H1 (cell line): ENCODE results near the gene MYH8. TPM values are rescaled to one million over a fixed set of nuclear protein-coding genes. Genes with fewer than 3 reads are reported as not detected.

Experiments
- CTCF ChIA-PET: fragments of 300-600 bp; sonication (Branson Sonifier 250); formaldehyde crosslinking; loops from one replicate; lab custom pipeline; 2021; ENCODE audit not compliant: partially characterized antibody; lab: Charles Lee
- POLR2A ChIA-PET: fragments of 300-600 bp; sonication (Branson Sonifier 250); formaldehyde crosslinking; loops from one replicate; lab custom pipeline; 2021; ENCODE audit warnings: inconsistent platforms; ENCODE audit not compliant: partially characterized antibody; lab: Charles Lee
- DNase-seq, 2 experiments: peaks; one replicate each; pipeline versions ENCODE4 v3.0.0 to v3.0.0-alpha.2; 2010 to 2022; ENCODE audit warnings: low spot score in 2 of 2, low read depth in 1 of 2, mixed read lengths in 1 of 2
- FAIRE-seq: peaks from 2 replicates; lab custom pipeline; 2011; peaks lifted over from hg19 to GRCh38; lab: Jason Lieb, UNC
- H2AFZ ChIP-seq: 2 replicates; pipeline ENCODE4 v1.8.1; 2012; ENCODE audit warnings: low read length, inconsistent platforms
- H2AK5ac ChIP-seq: 2 replicates; pipeline ENCODE4 v1.6.1; 2013; ENCODE audit warnings: low read depth, low read length
- H2BK120ac ChIP-seq: replicated peaks from 2 replicates; pipeline ENCODE3; 2013; ENCODE audit warnings: low read depth, low read length, inconsistent platforms
- H2BK12ac ChIP-seq: 2 replicates; pipeline ENCODE4 v1.6.1; 2013; ENCODE audit warnings: low read depth, low read length
- H2BK15ac ChIP-seq: 2 replicates; pipeline ENCODE4 v1.6.1; 2013; ENCODE audit warnings: low read length
- H2BK20ac ChIP-seq: 2 replicates; pipeline ENCODE4 v1.6.1; 2013; ENCODE audit warnings: low read length
- H2BK5ac ChIP-seq: 2 replicates; pipeline ENCODE4 v1.6.1; 2013; ENCODE audit warnings: low read depth, low read length
- H3K14ac ChIP-seq: 2 replicates; pipeline ENCODE4 v1.6.1; 2013; ENCODE audit warnings: inconsistent platforms; ENCODE audit not compliant: insufficient read length
- H3K18ac ChIP-seq: 2 replicates; pipeline ENCODE4 v1.6.1; 2013; ENCODE audit warnings: low read length; ENCODE audit errors: extremely low read depth
- H3K23ac ChIP-seq: 2 replicates; pipeline ENCODE4 v1.6.1; 2013; ENCODE audit warnings: inconsistent platforms; ENCODE audit not compliant: insufficient read length
- H3K23me2 ChIP-seq: 2 replicates; pipeline ENCODE4 v1.6.1; 2013; ENCODE audit warnings: low read depth, low read length
- H3K27ac ChIP-seq: 2 replicates; pipeline ENCODE4 v1.6.1; 2011; ENCODE audit warnings: low read depth, low read length, inconsistent platforms
- H3K27me3 ChIP-seq, 4 experiments: replicated peaks in 1 of 4; 1 replicate in 1 of 4; 2 replicates in 3 of 4; pipeline versions ENCODE4 v1.6.1 to v1.8.1; 2011 to 2013; ENCODE audit warnings: low read length in 3 of 4, mild to moderate bottlenecking in 3 of 4, inconsistent platforms in 2 of 4, mixed read lengths in 2 of 4, moderate library complexity in 1 of 4; ENCODE audit not compliant: control insufficient read depth in 3 of 4, insufficient read depth in 3 of 4; ENCODE audit errors: extremely low read depth in 1 of 4
- H3K36me3 ChIP-seq, 4 experiments: 2 replicates each; pipeline versions ENCODE4 v1.6.1 to v1.8.1; 2011 to 2013; ENCODE audit warnings: mild to moderate bottlenecking in 4 of 4, low read length in 3 of 4, moderate library complexity in 2 of 4, control low read depth in 1 of 4, inconsistent platforms in 1 of 4; ENCODE audit not compliant: insufficient read depth in 4 of 4, control insufficient read depth in 2 of 4
- H3K4ac ChIP-seq: replicated peaks from 2 replicates; pipeline ENCODE3; 2013; ENCODE audit warnings: low read length, low read depth, mixed read lengths, inconsistent platforms; ENCODE audit not compliant: insufficient read length
- H3K4me1 ChIP-seq, 4 experiments: replicated peaks in 1 of 4; 1 replicate in 1 of 4; 2 replicates in 3 of 4; pipeline versions ENCODE4 v1.6.1 to v1.8.1; 2011 to 2013; ENCODE audit warnings: low read length in 3 of 4, inconsistent platforms in 2 of 4, mixed read lengths in 1 of 4; ENCODE audit not compliant: insufficient read depth in 4 of 4, control insufficient read depth in 3 of 4
- H3K4me2 ChIP-seq, 2 experiments: 2 replicates each; pipeline versions ENCODE4 v1.6.1 to v1.8.1; 2011 to 2013; ENCODE audit warnings: low read depth in 2 of 2, low read length in 2 of 2, control low read depth in 1 of 2, inconsistent platforms in 1 of 2, mild to moderate bottlenecking in 1 of 2; ENCODE audit not compliant: insufficient read depth in 1 of 2
- H3K4me3 ChIP-seq, 4 experiments: fragments of 200-600, 300-600 bp in 1 of 4; sonication (generic), shearing (Covaris generic), sonication (Bioruptor Twin) in 1 of 4; 2 replicates each; pipeline versions ENCODE4 v1.5.1 to v1.8.1; 2011 to 2016; ENCODE audit warnings: low read length in 4 of 4, low read depth in 3 of 4, control low read depth in 2 of 4, inconsistent platforms in 2 of 4, mild to moderate bottlenecking in 2 of 4, mixed read lengths in 1 of 4, moderate library complexity in 1 of 4; ENCODE audit not compliant: insufficient read depth in 2 of 4; ENCODE audit errors: extremely low read depth in 1 of 4
- H3K56ac ChIP-seq: replicated peaks from 2 replicates; pipeline ENCODE3; 2013; ENCODE audit warnings: low read depth, mild to moderate bottlenecking, mixed read lengths, low read length, inconsistent platforms; ENCODE audit not compliant: insufficient read length
- H3K79me1 ChIP-seq: 2 replicates; pipeline ENCODE4 v1.6.1; 2013; ENCODE audit warnings: low read depth, low read length, control low read depth
- H3K79me2 ChIP-seq, 2 experiments: 2 replicates each; pipeline versions ENCODE4 v1.6.1 to v1.8.1; 2012 to 2013; ENCODE audit warnings: low read length in 2 of 2, mild to moderate bottlenecking in 2 of 2, inconsistent platforms in 1 of 2; ENCODE audit not compliant: insufficient read depth in 2 of 2, control insufficient read depth in 1 of 2
- H3K9ac ChIP-seq, 4 experiments: replicated peaks in 1 of 4; 1 replicate in 1 of 4; 2 replicates in 3 of 4; pipeline versions ENCODE4 v1.6.1 to v1.8.1; 2011 to 2013; ENCODE audit warnings: low read depth in 3 of 4, low read length in 3 of 4, control low read depth in 2 of 4, mild to moderate bottlenecking in 2 of 4, moderate library complexity in 2 of 4, inconsistent platforms in 1 of 4; ENCODE audit errors: extremely low read depth in 1 of 4
- H3K9me3 ChIP-seq, 2 experiments: 2 replicates each; pipeline versions ENCODE4 v1.6.1 to v1.8.1; 2012 to 2013; ENCODE audit warnings: mild to moderate bottlenecking in 2 of 2, moderate library complexity in 2 of 2, control low read depth in 1 of 2, inconsistent platforms in 1 of 2, low read depth in 1 of 2, low read length in 1 of 2, mixed read lengths in 1 of 2; ENCODE audit not compliant: insufficient read depth in 2 of 2
- H4K20me1 ChIP-seq, 2 experiments: replicated peaks in 1 of 2; 2 replicates each; pipeline versions ENCODE3 to v1.8.1; 2011 to 2013; ENCODE audit warnings: inconsistent platforms in 2 of 2, low read length in 2 of 2, mild to moderate bottlenecking in 1 of 2; ENCODE audit not compliant: insufficient read depth in 2 of 2, control insufficient read depth in 1 of 2
- H4K5ac ChIP-seq: 2 replicates; pipeline ENCODE4 v1.6.1; 2013; ENCODE audit warnings: low read length, low read depth, mixed read lengths, inconsistent platforms; ENCODE audit not compliant: insufficient read length
- H4K8ac ChIP-seq: 2 replicates; pipeline ENCODE4 v1.8.0; 2013; ENCODE audit warnings: mild to moderate bottlenecking, moderate library complexity, low read length, inconsistent platforms; ENCODE audit not compliant: insufficient read depth; ENCODE audit errors: extremely low read depth
- H4K91ac ChIP-seq: replicated peaks from 2 replicates; pipeline ENCODE3; 2013; ENCODE audit warnings: low read length, mixed read lengths, inconsistent platforms; ENCODE audit not compliant: insufficient read length
- NRF1 ChIP-seq: IDR thresholded peaks from 2 replicates; pipeline ENCODE4 v1.6.1; 2011; ENCODE audit warnings: mild to moderate bottlenecking, low read depth, low read length, improper control_type of control experiment
- WGBS, 2 experiments: shearing (Covaris generic) in 1 of 2; methylation state at CpG; one replicate each; pipeline versions ENCODE4 v1.1.6 to v1.1.7; 2013 to 2015; ENCODE audit warnings: low lambda C conversion rate in 2 of 2, mixed read lengths in 2 of 2, inconsistent platforms in 1 of 2, low coverage in 1 of 2, missing lambda C conversion rate in 1 of 2; ENCODE audit not compliant: insufficient replicate concordance in 2 of 2, insufficient coverage in 1 of 2, insufficient read length in 1 of 2; ENCODE audit errors: extremely low coverage in 1 of 2, missing lambda C conversion rate in 1 of 2; 5-methylcytosine and 5-hydroxymethylcytosine counted together
- polyA plus RNA-seq, 7 experiments: library from polyadenylated mRNA; depleted of rRNA in 3 of 7; stranded (reverse) in 5 of 7; unstranded in 2 of 7; fragments of >200 nt in 5 of 7; fragments of 200-250 nt in 2 of 7; gene quantifications; 1 replicate in 5 of 7; 2 replicates in 1 of 7; 4 replicates in 1 of 7; pipeline versions ENCODE4 v1.2.1 to v1.2.3, GENCODE V29; 2011 to 2013; ENCODE audit warnings: missing spikeins in 2 of 7, mixed read lengths in 2 of 7
- total RNA-seq: library from RNA; stranded (reverse); fragmentation: NEBNext Ultra II Directional; extraction: Animal tissue kit (Norgen Biotek cat#: 25700); gene quantifications from 2 replicates; pipeline ENCODE4 v1.2.1, GENCODE V29; 2021

Gene MYH8
- total and polyA plus RNA-seq, 2 of the 8 experiments (the other 6 are each of a cell fraction or from before 2014, with no cell fraction given), result not detected

DNA sequence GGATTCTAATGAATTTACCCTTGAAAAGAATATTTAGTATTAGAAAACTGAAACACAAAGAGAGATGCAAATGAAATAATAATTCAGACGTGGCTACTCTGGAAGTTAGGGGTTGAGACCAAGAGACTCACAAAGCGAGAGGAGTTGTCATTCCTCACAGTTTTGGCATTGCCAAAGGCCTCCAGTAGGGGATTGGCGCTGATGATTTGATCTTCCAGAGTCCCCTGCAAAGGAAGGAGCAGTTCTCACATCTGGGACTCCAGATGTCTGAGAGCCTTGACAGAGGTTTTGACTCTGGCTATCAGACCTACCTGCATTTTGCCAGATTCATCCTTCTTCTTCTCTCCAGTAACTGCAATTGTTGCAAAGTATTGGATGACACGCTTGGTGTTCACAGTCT is 6.6 kb downstream of the MYH8 start:
- FAIRE-seq (no peak), DNase-seq (no peak)
- Histone ChIP-seq H3K79me2 (no peaks in the 10 kb centered on the region), H3K18ac (no peak overlapping the region), H2BK5ac (no peak overlapping the region), H3K4me3 (no peak overlapping the region), H4K20me1 (no peaks in the 10 kb centered on the region), H3K9ac (no peak overlapping the region; a peak in 1 of 7 replicates), H3K27ac (no peak overlapping the region), H3K4me2 (no peak overlapping the region), H3K9me3 (no peaks in the 10 kb centered on the region), H4K5ac (no peak overlapping the region), H3K79me1 (no peaks in the 10 kb centered on the region), H2AK5ac (no peak overlapping the region), H3K23ac (no peak overlapping the region), H3K4ac (no peak overlapping the region), H3K36me3 (no peaks in the 10 kb centered on the region), H2BK12ac (no peak overlapping the region), H3K56ac (no peak overlapping the region), H2AFZ (peak overlapping the region; percentile 27; the same call in 1 of the 2 replicates), H3K4me1 (peaks cover 0 to 5% (median 1%) of the 10 kb centered on the region in 4 experiments; a peak in 3 of 7 replicates), H2BK120ac (no peak overlapping the region), H2BK15ac (0 out of 2 replicates have a peak overlapping the region, but pooled peaks have one; percentile 65), H3K14ac (no peak overlapping the region), H4K8ac (no peak overlapping the region), H3K27me3 (no peaks in the 10 kb centered on the region), H3K23me2 (no peaks in the 10 kb centered on the region; the same call in 1 of the 2 replicates), H2BK20ac (no peak overlapping the region), H4K91ac (no peak overlapping the region)
- ChIA-PET CTCF (interaction anchor here (1.0 kb wide), 1 partner anchor 10 kb away, joined by 3 read pairs; no protein-coding TSS in a partner anchor), POLR2A (no interaction called here)
- 78% methylated on average over 4 of the region's 4 CpGs; no CpG with 5 or more reads in 1 of the 2 experiments for WGBS, 2 experiments
- no peak for TF ChIP-seq NRF1
